ENCODE data around the gene FGD6.

GRCh38 chr12:95258803-95259202 lies 41.5 kb upstream of the FGD6 start:
- TF ChIP-seq CTCF (IDR thresholded peaks at IDR 0.05): no peak
- TF ChIP-seq POLR2AphosphoS5 (IDR thresholded peaks at IDR 0.05; ENCODE audit: insufficient read depth in 1 of 2, low read depth in 1 of 2): no peak
